Left cardiac atrium (tissue), 2 donors: ENCODE results near the gene KLHL9. TPM values are rescaled to one million over a fixed set of nuclear protein-coding genes. Genes with fewer than 3 reads are reported as not detected.

Experiments
- total RNA-seq, 2 donors: library from RNA; stranded (reverse); fragmentation: NEBNext Ultra II Directional; extraction: Animal tissue kit (Norgen Biotek cat#: 25700); gene quantifications; one replicate each; pipeline ENCODE4 v1.2.1, GENCODE V29; 2021
- donor health status: DM: no; HTN: yes; CAD: no; lungs with severe emphysema.
- donor health status: DM: yes; HTN: yes; CAD: no.

KLHL9 gene
- total RNA-seq, 2 donors from 2014 or later, result 13.0 to 14.1 TPM

Other genes with a start within 250 kb of the KLHL9 start
- gene IFNW1, start 193.6 kb downstream of the KLHL9 start, total RNA-seq, result not detected
- gene IFNA21, start 168.7 kb downstream of the KLHL9 start, total RNA-seq, result not detected
- gene IFNA4, start 147.8 kb downstream of the KLHL9 start, total RNA-seq, result not detected
- not detected for gene IFNA7, start 133.2 kb downstream of the KLHL9 start, total RNA-seq
- gene IFNA10, start 128.3 kb downstream of the KLHL9 start, total RNA-seq, result not detected
- not detected for gene IFNA16, start 118.1 kb downstream of the KLHL9 start, total RNA-seq
- gene IFNA17, start 107.2 kb downstream of the KLHL9 start, total RNA-seq, result not detected
- not detected for gene IFNA14, start 95.4 kb downstream of the KLHL9 start, total RNA-seq
- not detected for gene IFNA5, start 30.1 kb downstream of the KLHL9 start, total RNA-seq
- gene IFNA6, start 15.5 kb upstream of the KLHL9 start, total RNA-seq, result not detected
- gene IFNA13, start 32.7 kb upstream of the KLHL9 start, total RNA-seq, result not detected
- gene IFNA2, start 50.0 kb upstream of the KLHL9 start, total RNA-seq, result not detected
- gene IFNA8, start 73.7 kb upstream of the KLHL9 start, total RNA-seq, result not detected
- gene IFNA1, start 105.0 kb upstream of the KLHL9 start, total RNA-seq, result not detected
- not detected for gene IFNE, start 146.9 kb upstream of the KLHL9 start, total RNA-seq